WTC11 (cell line): ENCODE data around the gene SLC22A12. TPM values are rescaled to one million over a fixed set of nuclear protein-coding genes. Genes with fewer than 3 reads are reported as not detected.
"Not testable (repeated sequence)": the region's sequence is repeated elsewhere in the genome, so short reads cannot be mapped to it uniquely, and the experiment has no call there.

Experiments used
- ATAC-seq: fragments of 200-7000 bp; cut with Tn5 transposase; 2 replicates; pipeline ENCODE4 v1.10.0; 2021; ENCODE audit warnings: mild to moderate bottlenecking, moderate library complexity
- CTCF ChIA-PET: fragments of 300-600 bp; sonication (Branson Sonifier 250); formaldehyde crosslinking; loops from one replicate; lab custom pipeline; 2021; ENCODE audit warnings: antibody characterized with exemption; lab: Charles Lee
- POLR2A ChIA-PET: fragments of 350-600 bp; sonication (Branson Sonifier 250); formaldehyde crosslinking; loops from one replicate; lab custom pipeline; 2021; ENCODE audit warnings: antibody characterized with exemption; lab: Charles Lee
- DNase-seq: peaks from one replicate; pipeline ENCODE4 v3.0.0; 2021; ENCODE audit warnings: low spot score
- H3K27ac Mint-ChIP-seq: 2 replicates; pipeline ENCODE4 v1.8.0; 2021; ENCODE audit warnings: mixed read lengths
- H3K27me3 Mint-ChIP-seq: 2 replicates; pipeline ENCODE4 v1.8.0; 2021; ENCODE audit warnings: low read depth, mild to moderate bottlenecking, moderate library complexity, mixed read lengths
- H3K36me3 Mint-ChIP-seq: 2 replicates; pipeline ENCODE4 v1.8.0; 2021; ENCODE audit warnings: mixed read lengths
- H3K4me1 Mint-ChIP-seq: 2 replicates; pipeline ENCODE4 v1.8.0; 2022; ENCODE audit warnings: mixed read lengths
- H3K4me3 Mint-ChIP-seq: 2 replicates; pipeline ENCODE4 v1.8.0; 2021; ENCODE audit warnings: mild to moderate bottlenecking, moderate library complexity, mixed read lengths
- H3K9me3 Mint-ChIP-seq: 2 replicates; pipeline ENCODE4 v1.8.0; 2021; ENCODE audit warnings: mixed read lengths
- ATF2 ChIP-seq: sonication (generic); formaldehyde crosslinking; IDR thresholded peaks from 2 replicates; pipeline ENCODE4 v1.8.1; 2022; ENCODE audit warnings: low read depth, missing genetic modification reagents, borderline replicate concordance
- ATF6 ChIP-seq: sonication (generic); formaldehyde crosslinking; IDR thresholded peaks from 2 replicates; pipeline ENCODE4 v1.8.1; 2023; ENCODE audit warnings: mild to moderate bottlenecking, missing genetic modification reagents
- CBFB ChIP-seq: sonication (generic); formaldehyde crosslinking; IDR thresholded peaks from 2 replicates; pipeline ENCODE4 v1.8.1; 2022; ENCODE audit warnings: mild to moderate bottlenecking, low read depth, missing genetic modification reagents
- E2F4 ChIP-seq: sonication (generic); formaldehyde crosslinking; IDR thresholded peaks from 2 replicates; pipeline ENCODE4 v1.8.1; 2022; ENCODE audit warnings: low read depth, mild to moderate bottlenecking, moderate library complexity, missing genetic modification reagents, borderline replicate concordance
- HMGXB4 ChIP-seq: sonication (generic); formaldehyde crosslinking; IDR thresholded peaks from 2 replicates; pipeline ENCODE4 v1.8.1; 2023; ENCODE audit warnings: mild to moderate bottlenecking, moderate library complexity, missing genetic modification reagents
- IRF1 ChIP-seq: sonication (generic); formaldehyde crosslinking; IDR thresholded peaks from 2 replicates; pipeline ENCODE4 v1.8.0; 2023; ENCODE audit warnings: missing genetic modification reagents
- MXD4 ChIP-seq: fragments of 250-450 bp; sonication (Bioruptor Pico); IDR thresholded peaks from 2 replicates; pipeline ENCODE4 v1.8.0; 2021; ENCODE audit warnings: mild to moderate bottlenecking, moderate library complexity, borderline replicate concordance
- MYBL2 ChIP-seq: sonication (generic); formaldehyde crosslinking; IDR thresholded peaks from 2 replicates; pipeline ENCODE4 v1.8.1; 2023; ENCODE audit warnings: mild to moderate bottlenecking, moderate library complexity, missing genetic modification reagents
- NFE2L1 ChIP-seq: sonication (generic); formaldehyde crosslinking; IDR thresholded peaks from 2 replicates; pipeline ENCODE4 v1.8.1; 2023; ENCODE audit warnings: missing genetic modification reagents
- NR2C2 ChIP-seq: sonication (generic); formaldehyde crosslinking; IDR thresholded peaks from 2 replicates; pipeline ENCODE4 v1.8.0; 2022; ENCODE audit warnings: mild to moderate bottlenecking, missing genetic modification reagents
- PRRX2 ChIP-seq: fragments of 250-450 bp; sonication (Bioruptor Pico); IDR thresholded peaks from 2 replicates; pipeline ENCODE4 v1.8.0; 2021; ENCODE audit warnings: mild to moderate bottlenecking
- SP1 ChIP-seq: sonication (generic); formaldehyde crosslinking; conservative IDR thresholded peaks from 2 replicates; pipeline ENCODE4 v1.8.1; 2022; ENCODE audit warnings: missing genetic modification reagents
- TEAD4 ChIP-seq: sonication (generic); formaldehyde crosslinking; IDR thresholded peaks from 2 replicates; pipeline ENCODE4 v1.8.0; 2022; ENCODE audit warnings: mild to moderate bottlenecking, missing genetic modification reagents
- TP53 ChIP-seq: sonication (generic); formaldehyde crosslinking; IDR thresholded peaks from 2 replicates; pipeline ENCODE4 v1.8.1; 2023; ENCODE audit warnings: mild to moderate bottlenecking, missing genetic modification reagents
- USF1 ChIP-seq: sonication (generic); formaldehyde crosslinking; IDR thresholded peaks from 2 replicates; pipeline ENCODE4 v1.8.0; 2022; ENCODE audit warnings: mild to moderate bottlenecking, missing genetic modification reagents
- USF2 ChIP-seq: sonication (generic); formaldehyde crosslinking; IDR thresholded peaks from 2 replicates; pipeline ENCODE4 v1.8.1; 2023; ENCODE audit warnings: mild to moderate bottlenecking, missing genetic modification reagents, moderate library complexity
- ZMAT4 ChIP-seq: fragments of 250-450 bp; sonication (Bioruptor Pico); IDR thresholded peaks from 2 replicates; pipeline ENCODE4 v1.9.0; 2021; ENCODE audit warnings: mild to moderate bottlenecking
- ZNF121 ChIP-seq: sonication (generic); formaldehyde crosslinking; IDR thresholded peaks from 2 replicates; pipeline ENCODE4 v1.8.0; 2023; ENCODE audit warnings: missing genetic modification reagents
- ZNF425 ChIP-seq: fragments of 250-450 bp; sonication (Bioruptor Pico); conservative IDR thresholded peaks from 2 replicates; pipeline ENCODE4 v1.9.0; 2021; ENCODE audit warnings: mild to moderate bottlenecking
- ZNF671 ChIP-seq: fragments of 250-450 bp; sonication (Bioruptor Pico); IDR thresholded peaks from 2 replicates; pipeline ENCODE4 v1.8.0; 2021; ENCODE audit warnings: mild to moderate bottlenecking
- total RNA-seq: library from RNA; stranded (reverse); gene quantifications from 3 replicates; pipeline ENCODE4 v1.2.3, GENCODE V29; 2021

The SLC22A12 gene
- total RNA-seq, 1 experiment from 2014 or later, result not detected

GRCh38 chr11:64594159-64594939 is 3.3 kb downstream of the SLC22A12 start:
- no peak overlapping the region for H3K27ac Mint-ChIP-seq
- peaks cover 2% of the 10 kb centered on the region for H3K9me3 Mint-ChIP-seq
- ATAC-seq (no peak), DNase-seq (no peak)
- H3K4me3 Mint-ChIP-seq, result no peak overlapping the region
- peaks cover under 1% of the 10 kb centered on the region; the same call in 1 of the 2 replicates for H3K27me3 Mint-ChIP-seq
- H3K36me3 Mint-ChIP-seq, result no peaks in the 10 kb centered on the region
- no peaks in the 10 kb centered on the region for H3K4me1 Mint-ChIP-seq
- ChIA-PET CTCF (no interaction called here), POLR2A (no interaction called here)
- TF ChIP-seq ZNF121 (CRISPR knock-in tag), result no peak
- no peak for TF ChIP-seq TEAD4 (CRISPR knock-in tag)
- TF ChIP-seq MYBL2, result no peak
- TF ChIP-seq TP53 (CRISPR knock-in tag), result no peak
- no peak for TF ChIP-seq USF1 (CRISPR knock-in tag)
- no peak for TF ChIP-seq ATF6 (CRISPR knock-in tag)
- TF ChIP-seq IRF1 (CRISPR knock-in tag), result no peak
- no peak for TF ChIP-seq HMGXB4 (CRISPR knock-in tag)
- no peak for TF ChIP-seq ZNF671 (CRISPR knock-in tag)
- TF ChIP-seq MXD4, result no peak
- no peak for TF ChIP-seq CBFB (CRISPR knock-in tag)
- TF ChIP-seq ATF2, result no peak
- TF ChIP-seq PRRX2 (CRISPR knock-in tag), result no peak
- no peak for TF ChIP-seq ZNF425 (CRISPR knock-in tag)
- no peak for TF ChIP-seq USF2 (CRISPR knock-in tag)
- TF ChIP-seq NR2C2, result no peak
- TF ChIP-seq SP1 (CRISPR knock-in tag), result no peak
- no peak for TF ChIP-seq NFE2L1 (CRISPR knock-in tag)
- TF ChIP-seq E2F4 (CRISPR knock-in tag), result no peak
- no peak for TF ChIP-seq ZMAT4
- TF ChIP-seq, all 79 proteins: peak for 0

- H3K27ac Mint-ChIP-seq, ATAC-seq, CTCF ChIA-PET, H3K9me3 Mint-ChIP-seq, H3K4me1 Mint-ChIP-seq, H3K4me3 Mint-ChIP-seq, POLR2A ChIA-PET, H3K36me3 Mint-ChIP-seq, H3K27me3 Mint-ChIP-seq, DNase-seq: not testable (repeated sequence)
Observed at GRCh38 chr11:64595922-64596321, 4.9 kb downstream of the SLC22A12 start.
